Measurements from ENCODE around the gene JMJD8. TPM values are rescaled to one million over a fixed set of nuclear protein-coding genes. Genes with fewer than 3 reads are reported as not detected.
"Not testable (repeated sequence)": the region's sequence is repeated elsewhere in the genome, so short reads cannot be mapped to it uniquely, and the experiment has no call there.

JMJD8 gene
- total RNA-seq, 2 donors from 2014 or later, result 49.8 to 58.9 TPM

GRCh38 chr16:712740-713250 is 28.7 kb upstream of the JMJD8 start:
- intact Hi-C loops (cut with DNase I), result loop anchor here (5.0 kb wide), 2 partner anchors 75 to 340 kb away; partner anchors contain the start of genes CHTF18 (in 2 of the 2) and RPUSD1 (in 2 of the 2)
- DNase-seq (ENCODE audit: low spot score), result not testable (repeated sequence)

GRCh38 chr16:711548-712320 is 27.6 kb upstream of the JMJD8 start:
- DNase-seq (ENCODE audit: low spot score), result peak; percentile 94

GRCh38 chr16:711084-711483 is 26.9 kb upstream of the JMJD8 start:
- intact Hi-C loops (cut with DNase I), result loop anchor here (5.0 kb wide), 2 partner anchors 76 to 341 kb away; partner anchors contain the start of genes CHTF18 (in 2 of the 2) and RPUSD1 (in 2 of the 2)
- no peak for DNase-seq (ENCODE audit: low spot score)

More at GRCh38 chr16:711548-712320, 27.6 kb upstream of the JMJD8 start:
- intact Hi-C loops (cut with DNase I), result loop anchor here (5.0 kb wide), 2 partner anchors 76 to 341 kb away; partner anchors contain the start of genes CHTF18 (in 2 of the 2) and RPUSD1 (in 2 of the 2)

GRCh38 chr16:710500-711075 is 26.5 kb upstream of the JMJD8 start:
- no peak for DNase-seq (ENCODE audit: low spot score)
- intact Hi-C loops (cut with DNase I), result loop anchor here (5.0 kb wide), 2 partner anchors 77 to 342 kb away; partner anchors contain the start of genes CHTF18 (in 2 of the 2) and RPUSD1 (in 2 of the 2)

GRCh38 chr16:709566-710499 is 25.7 kb upstream of the JMJD8 start:
- intact Hi-C loops (cut with DNase I), result loop anchor here (5.0 kb wide), 2 partner anchors 77 to 342 kb away; partner anchors contain the start of genes CHTF18 (in 2 of the 2) and RPUSD1 (in 2 of the 2)
- DNase-seq (ENCODE audit: low spot score), result no peak

GRCh38 chr16:708959-709358 is 24.8 kb upstream of the JMJD8 start:
- intact Hi-C loops (cut with DNase I), result no loop called here

GRCh38 chr16:708019-708418 is 23.9 kb upstream of the JMJD8 start:
- intact Hi-C loops (cut with DNase I), result no loop called here
- DNase-seq (ENCODE audit: low spot score), result no peak

More at GRCh38 chr16:708959-709358, 24.8 kb upstream of the JMJD8 start:
- no peak for DNase-seq (ENCODE audit: low spot score)

- intact Hi-C loops (cut with DNase I), result no loop called here
- no peak for DNase-seq (ENCODE audit: low spot score)
Observed at GRCh38 chr16:707062-707538, 23.0 kb upstream of the JMJD8 start.

GRCh38 chr16:706189-707061 is 22.3 kb upstream of the JMJD8 start:
- DNase-seq (ENCODE audit: low spot score), result no peak
- intact Hi-C loops (cut with DNase I), result no loop called here

GRCh38 chr16:705431-706188 is 21.5 kb upstream of the JMJD8 start, which contains the start of gene FBXL16:
TSS of gene FBXL16 (minus strand) at chr16:705801. CDS start at chr16:697405, 8,396 bp downstream.
- intact Hi-C loops (cut with DNase I), result no loop called here

GRCh38 chr16:704552-705380 is 20.6 kb upstream of the JMJD8 start:
- DNase-seq (ENCODE audit: low spot score), result no peak
- intact Hi-C loops (cut with DNase I), result loop anchor here in 1 of 2 donors (1.0 kb wide), 1 partner anchor 298 kb away; no protein-coding TSS in a partner anchor

More at GRCh38 chr16:705431-706188, 21.5 kb upstream of the JMJD8 start, which contains the start of gene FBXL16:
- no peak for DNase-seq (ENCODE audit: low spot score)

- intact Hi-C loops (cut with DNase I), result loop anchor here in 1 of 2 donors (1.0 kb wide), 1 partner anchor 298 kb away; no protein-coding TSS in a partner anchor
- DNase-seq (ENCODE audit: low spot score), result no peak
Observed at GRCh38 chr16:704047-704446, 19.9 kb upstream of the JMJD8 start.

- DNase-seq (ENCODE audit: low spot score), result no peak
- intact Hi-C loops (cut with DNase I), result no loop called here
Observed at GRCh38 chr16:703406-703805, 19.3 kb upstream of the JMJD8 start.

- intact Hi-C loops (cut with DNase I), result no loop called here
- DNase-seq (ENCODE audit: low spot score), result no peak
Observed at GRCh38 chr16:702341-702740, 18.2 kb upstream of the JMJD8 start.

GRCh38 chr16:700684-701584 is 16.8 kb upstream of the JMJD8 start:
- intact Hi-C loops (cut with DNase I), result no loop called here
- no peak for DNase-seq (ENCODE audit: low spot score)

Data from posterior vena cava (tissue), 2 donors.